Activated CD4-positive, alpha-beta T cell treated with anti-CD3 and anti-CD28 coated beads for 36 hours (primary cell): ENCODE results near the gene MTCL1. TPM values are rescaled to one million over a fixed set of nuclear protein-coding genes. Genes with fewer than 3 reads are reported as not detected.

ENCODE experiments used
- ATAC-seq: fragments of 200-7000 bp; cut with Tn5 transposase; one replicate; pipeline ENCODE4 v1.10.0; 2021; ENCODE audit warnings: mild to moderate bottlenecking, moderate library complexity
- CTCF ChIA-PET: fragments of 350-600 bp; sonication (Branson Sonifier 250); formaldehyde crosslinking; loops from one replicate; lab custom pipeline; 2021; ENCODE audit warnings: antibody characterized with exemption; lab: Charles Lee
- POLR2A ChIA-PET: fragments of 350-600 bp; sonication (Branson Sonifier 250); formaldehyde crosslinking; loops from one replicate; lab custom pipeline; 2021; ENCODE audit warnings: antibody characterized with exemption, inconsistent platforms; lab: Charles Lee
- DNase-seq: peaks from one replicate; pipeline ENCODE4 v3.0.0-alpha.2; 2020
- H3K27ac Mint-ChIP-seq: one replicate; pipeline ENCODE4 v1.8.0; 2021; ENCODE audit warnings: mixed read lengths
- H3K27me3 Mint-ChIP-seq: one replicate; pipeline ENCODE4 v1.8.0; 2021; ENCODE audit warnings: mixed read lengths
- H3K36me3 Mint-ChIP-seq: one replicate; pipeline ENCODE4 v1.8.0; 2021; ENCODE audit warnings: low read depth, mixed read lengths
- H3K4me1 Mint-ChIP-seq: one replicate; pipeline ENCODE4 v1.8.0; 2021; ENCODE audit warnings: mixed read lengths
- H3K4me3 Mint-ChIP-seq: one replicate; pipeline ENCODE4 v1.8.0; 2021; ENCODE audit warnings: mild to moderate bottlenecking, moderate library complexity, mixed read lengths
- H3K9me3 Mint-ChIP-seq: one replicate; pipeline ENCODE4 v1.8.0; 2021; ENCODE audit warnings: low read depth, mixed read lengths
- intact Hi-C, 2 experiments: fragments of 100-400 bp; cut with DNase I in 1 of 2; cut with micrococcal nuclease in 1 of 2; formaldehyde crosslinking; loops; one replicate each; pipeline versions ENCODE4 v1.14.2 to v1.15.1; 2022 to 2024; cut with DNase I, micrococcal nuclease
- total RNA-seq, 2 experiments: library from RNA; stranded (reverse); gene quantifications; one replicate each; pipeline ENCODE4 v1.2.3, GENCODE V29; 2021

MTCL1 gene
- total RNA-seq, 2 experiments from 2014 or later: 0.14 to 0.35 TPM

GRCh38 chr18:8806798-8807487 is 101.6 kb downstream of the MTCL1 start:
- H3K4me3 Mint-ChIP-seq: no peak overlapping the region
- no peak overlapping the region for H3K27ac Mint-ChIP-seq
- peaks cover 13% of the 10 kb centered on the region for H3K4me1 Mint-ChIP-seq
- ATAC-seq (no peak), DNase-seq (no peak)
- intact Hi-C loops: no loop called here
- POLR2A ChIA-PET: no interaction called here
- CTCF ChIA-PET: interaction anchor here (0.7 kb wide), 1 partner anchor 114 kb away, joined by 3 read pairs; no protein-coding TSS in a partner anchor
- H3K9me3 Mint-ChIP-seq: no peaks in the 10 kb centered on the region
- no peaks in the 10 kb centered on the region for H3K36me3 Mint-ChIP-seq
- peaks cover 3% of the 10 kb centered on the region for H3K27me3 Mint-ChIP-seq

- no peak for DNase-seq
- peaks cover 13% of the 10 kb centered on the region for H3K4me1 Mint-ChIP-seq
- intact Hi-C loops: no loop called here
- H3K36me3 Mint-ChIP-seq: no peaks in the 10 kb centered on the region
- H3K4me3 Mint-ChIP-seq: no peak overlapping the region
- H3K27ac Mint-ChIP-seq: no peak overlapping the region
- peaks cover 3% of the 10 kb centered on the region for H3K27me3 Mint-ChIP-seq
- CTCF ChIA-PET: interaction anchor here (0.7 kb wide), 1 partner anchor 114 kb away, joined by 3 read pairs; no protein-coding TSS in a partner anchor
- ATAC-seq: no peak
- no peaks in the 10 kb centered on the region for H3K9me3 Mint-ChIP-seq
- POLR2A ChIA-PET: no interaction called here
These were observed 102.1 kb downstream of the MTCL1 start for GRCh38 chr18:8807488-8807805.

GRCh38 chr18:8808001-8808400 is 102.6 kb downstream of the MTCL1 start:
- Mint-ChIP-seq H3K4me1 (peaks cover 13% of the 10 kb centered on the region), H3K9me3 (no peaks in the 10 kb centered on the region), H3K27me3 (peaks cover 3% of the 10 kb centered on the region), H3K36me3 (no peaks in the 10 kb centered on the region), H3K27ac (no peak overlapping the region), H3K4me3 (no peak overlapping the region)
- ATAC-seq (no peak), DNase-seq (no peak)
- ChIA-PET POLR2A (no interaction called here), CTCF (interaction anchor here (1.0 kb wide), 2 partner anchors 43 to 188 kb away, joined by 3 read pairs; no protein-coding TSS in a partner anchor)
- intact Hi-C loops: no loop called here

- Mint-ChIP-seq H3K4me1 (peaks cover 13% of the 10 kb centered on the region), H3K27me3 (peaks cover under 1% of the 10 kb centered on the region), H3K4me3 (no peak overlapping the region), H3K36me3 (no peaks in the 10 kb centered on the region), H3K27ac (no peak overlapping the region), H3K9me3 (no peaks in the 10 kb centered on the region)
- ChIA-PET CTCF (interaction anchor here (0.6 kb wide), 1 partner anchor 178 kb away, joined by 3 read pairs; no protein-coding TSS in a partner anchor), POLR2A (no interaction called here)
- ATAC-seq (no peak), DNase-seq (no peak)
- intact Hi-C loops: no loop called here
These were observed 104.2 kb downstream of the MTCL1 start for GRCh38 chr18:8809514-8809913.

- Mint-ChIP-seq H3K9me3 (no peaks in the 10 kb centered on the region), H3K27me3 (no peaks in the 10 kb centered on the region), H3K36me3 (no peaks in the 10 kb centered on the region), H3K4me1 (peaks cover 13% of the 10 kb centered on the region), H3K27ac (no peak overlapping the region), H3K4me3 (no peak overlapping the region)
- no peak for ATAC-seq
- no peak for DNase-seq
- CTCF ChIA-PET: no interaction called here
- POLR2A ChIA-PET: no interaction called here
- intact Hi-C loops: no loop called here
These were observed 104.8 kb downstream of the MTCL1 start for GRCh38 chr18:8810157-8810556.

- Mint-ChIP-seq H3K27ac (no peak overlapping the region), H3K4me1 (peaks cover 13% of the 10 kb centered on the region), H3K4me3 (no peak overlapping the region), H3K9me3 (no peaks in the 10 kb centered on the region), H3K36me3 (no peaks in the 10 kb centered on the region), H3K27me3 (no peaks in the 10 kb centered on the region)
- DNase-seq: no peak
- no peak for ATAC-seq
- CTCF ChIA-PET: no interaction called here
- intact Hi-C loops: no loop called here
- POLR2A ChIA-PET: no interaction called here
These were observed 105.8 kb downstream of the MTCL1 start for GRCh38 chr18:8811115-8811514.

GRCh38 chr18:8812631-8813030 is 107.3 kb downstream of the MTCL1 start:
- H3K27ac Mint-ChIP-seq: no peak overlapping the region
- H3K9me3 Mint-ChIP-seq: no peaks in the 10 kb centered on the region
- H3K4me1 Mint-ChIP-seq: peaks cover 5% of the 10 kb centered on the region
- DNase-seq (no peak), ATAC-seq (no peak)
- no peak overlapping the region for H3K4me3 Mint-ChIP-seq
- H3K27me3 Mint-ChIP-seq: no peaks in the 10 kb centered on the region
- ChIA-PET POLR2A (no interaction called here), CTCF (interaction anchor here (0.8 kb wide), 1 partner anchor 352 kb away, joined by 3 read pairs; no protein-coding TSS in a partner anchor)
- H3K36me3 Mint-ChIP-seq: no peaks in the 10 kb centered on the region
- intact Hi-C loops: no loop called here

GRCh38 chr18:8813611-8814010 is 108.3 kb downstream of the MTCL1 start:
- peaks cover 4% of the 10 kb centered on the region for H3K4me1 Mint-ChIP-seq
- ChIA-PET CTCF (no interaction called here), POLR2A (no interaction called here)
- no peaks in the 10 kb centered on the region for H3K27me3 Mint-ChIP-seq
- no peak overlapping the region for H3K27ac Mint-ChIP-seq
- no peaks in the 10 kb centered on the region for H3K9me3 Mint-ChIP-seq
- no peak for ATAC-seq
- no peaks in the 10 kb centered on the region for H3K36me3 Mint-ChIP-seq
- no peak for DNase-seq
- no peak overlapping the region for H3K4me3 Mint-ChIP-seq
- intact Hi-C loops: no loop called here

- Mint-ChIP-seq H3K9me3 (no peaks in the 10 kb centered on the region), H3K4me3 (no peak overlapping the region), H3K4me1 (peaks cover 4% of the 10 kb centered on the region), H3K36me3 (no peaks in the 10 kb centered on the region), H3K27me3 (no peaks in the 10 kb centered on the region), H3K27ac (no peak overlapping the region)
- ChIA-PET POLR2A (no interaction called here), CTCF (no interaction called here)
- no peak for ATAC-seq
- intact Hi-C loops: no loop called here
- no peak for DNase-seq
These were observed 108.8 kb downstream of the MTCL1 start for GRCh38 chr18:8814206-8814605.

- H3K27ac Mint-ChIP-seq: no peak overlapping the region
- H3K9me3 Mint-ChIP-seq: no peaks in the 10 kb centered on the region
- no peaks in the 10 kb centered on the region for H3K27me3 Mint-ChIP-seq
- peaks cover 4% of the 10 kb centered on the region for H3K4me1 Mint-ChIP-seq
- ATAC-seq (no peak), DNase-seq (no peak)
- intact Hi-C loops: no loop called here
- H3K36me3 Mint-ChIP-seq: no peaks in the 10 kb centered on the region
- H3K4me3 Mint-ChIP-seq: no peak overlapping the region
- ChIA-PET POLR2A (no interaction called here), CTCF (interaction anchor here (0.6 kb wide), 1 partner anchor 1153 kb away, joined by 4 read pairs; no protein-coding TSS in a partner anchor)
These were observed 110.9 kb downstream of the MTCL1 start for GRCh38 chr18:8816220-8816619.

GRCh38 chr18:8816816-8817215 is 111.5 kb downstream of the MTCL1 start:
- Mint-ChIP-seq H3K36me3 (no peaks in the 10 kb centered on the region), H3K4me1 (peaks cover 3% of the 10 kb centered on the region), H3K9me3 (no peaks in the 10 kb centered on the region), H3K27me3 (no peaks in the 10 kb centered on the region), H3K4me3 (no peak overlapping the region), H3K27ac (no peak overlapping the region)
- intact Hi-C loops: no loop called here
- ChIA-PET POLR2A (no interaction called here), CTCF (no interaction called here)
- ATAC-seq: no peak
- DNase-seq: no peak

GRCh38 chr18:8818982-8819381 is 113.6 kb downstream of the MTCL1 start:
- no peaks in the 10 kb centered on the region for H3K27me3 Mint-ChIP-seq

More at GRCh38 chr18:8818982-8819381, 113.6 kb downstream of the MTCL1 start:
- Mint-ChIP-seq H3K4me3 (no peak overlapping the region), H3K27ac (no peak overlapping the region), H3K9me3 (no peaks in the 10 kb centered on the region), H3K36me3 (no peaks in the 10 kb centered on the region), H3K4me1 (peaks cover 3% of the 10 kb centered on the region)
- ChIA-PET CTCF (no interaction called here), POLR2A (no interaction called here)
- intact Hi-C loops: no loop called here
- no peak for ATAC-seq
- DNase-seq: no peak
